ENCODE results near the gene NUDT15.

GRCh38 chr13:48028066-48028465 is 9.5 kb upstream of the NUDT15 start:
- TF ChIP-seq, protein P1, sequence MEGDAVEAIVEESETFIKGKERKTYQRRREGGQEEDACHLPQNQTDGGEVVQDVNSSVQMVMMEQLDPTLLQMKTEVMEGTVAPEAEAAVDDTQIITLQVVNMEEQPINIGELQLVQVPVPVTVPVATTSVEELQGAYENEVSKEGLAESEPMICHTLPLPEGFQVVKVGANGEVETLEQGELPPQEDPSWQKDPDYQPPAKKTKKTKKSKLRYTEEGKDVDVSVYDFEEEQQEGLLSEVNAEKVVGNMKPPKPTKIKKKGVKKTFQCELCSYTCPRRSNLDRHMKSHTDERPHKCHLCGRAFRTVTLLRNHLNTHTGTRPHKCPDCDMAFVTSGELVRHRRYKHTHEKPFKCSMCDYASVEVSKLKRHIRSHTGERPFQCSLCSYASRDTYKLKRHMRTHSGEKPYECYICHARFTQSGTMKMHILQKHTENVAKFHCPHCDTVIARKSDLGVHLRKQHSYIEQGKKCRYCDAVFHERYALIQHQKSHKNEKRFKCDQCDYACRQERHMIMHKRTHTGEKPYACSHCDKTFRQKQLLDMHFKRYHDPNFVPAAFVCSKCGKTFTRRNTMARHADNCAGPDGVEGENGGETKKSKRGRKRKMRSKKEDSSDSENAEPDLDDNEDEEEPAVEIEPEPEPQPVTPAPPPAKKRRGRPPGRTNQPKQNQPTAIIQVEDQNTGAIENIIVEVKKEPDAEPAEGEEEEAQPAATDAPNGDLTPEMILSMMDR (IDR thresholded peaks at IDR 0.05 in 4 of 5, conservative IDR thresholded peaks at IDR 0.05 in 1 of 5): no peak
- TF ChIP-seq POLR2A (IDR thresholded peaks at IDR 0.05): no peak

Data from gastrocnemius medialis (tissue), 4 donors.